ENCODE measurements around the gene CFAP52.

The CFAP52 gene

DNA sequence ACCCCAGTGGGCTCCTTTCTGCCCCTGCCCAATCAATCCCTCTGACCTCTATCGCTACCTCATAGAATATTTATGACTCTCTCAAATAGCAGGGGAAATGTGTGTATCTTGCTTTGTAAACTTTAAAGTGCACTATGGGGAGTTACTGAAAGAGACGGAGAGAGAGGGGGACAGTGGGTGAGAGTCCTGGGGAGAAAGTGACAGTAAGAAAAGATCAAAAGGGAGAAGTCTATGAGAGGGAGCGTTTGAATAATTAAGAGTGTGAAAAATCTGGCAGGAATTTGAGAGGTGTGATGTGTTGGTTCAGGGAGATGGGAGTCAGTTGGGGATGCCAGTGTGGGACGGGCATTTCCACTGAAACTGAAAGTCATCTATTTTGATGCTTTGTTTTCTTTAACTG is 101.5 kb downstream of the CFAP52 start:
- in situ Hi-C loops (cut with MboI; ENCODE audit: low sequenced_read_pairs, unreplicated experiment): no loop called here
- TF ChIP-seq, protein P1, sequence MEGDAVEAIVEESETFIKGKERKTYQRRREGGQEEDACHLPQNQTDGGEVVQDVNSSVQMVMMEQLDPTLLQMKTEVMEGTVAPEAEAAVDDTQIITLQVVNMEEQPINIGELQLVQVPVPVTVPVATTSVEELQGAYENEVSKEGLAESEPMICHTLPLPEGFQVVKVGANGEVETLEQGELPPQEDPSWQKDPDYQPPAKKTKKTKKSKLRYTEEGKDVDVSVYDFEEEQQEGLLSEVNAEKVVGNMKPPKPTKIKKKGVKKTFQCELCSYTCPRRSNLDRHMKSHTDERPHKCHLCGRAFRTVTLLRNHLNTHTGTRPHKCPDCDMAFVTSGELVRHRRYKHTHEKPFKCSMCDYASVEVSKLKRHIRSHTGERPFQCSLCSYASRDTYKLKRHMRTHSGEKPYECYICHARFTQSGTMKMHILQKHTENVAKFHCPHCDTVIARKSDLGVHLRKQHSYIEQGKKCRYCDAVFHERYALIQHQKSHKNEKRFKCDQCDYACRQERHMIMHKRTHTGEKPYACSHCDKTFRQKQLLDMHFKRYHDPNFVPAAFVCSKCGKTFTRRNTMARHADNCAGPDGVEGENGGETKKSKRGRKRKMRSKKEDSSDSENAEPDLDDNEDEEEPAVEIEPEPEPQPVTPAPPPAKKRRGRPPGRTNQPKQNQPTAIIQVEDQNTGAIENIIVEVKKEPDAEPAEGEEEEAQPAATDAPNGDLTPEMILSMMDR (IDR thresholded peaks at IDR 0.05; ENCODE audit: borderline replicate concordance, control extremely low read depth, extremely low read depth, insufficient read depth, missing control alignments): no peak
- no peak for DNase-seq (ENCODE audit: low spot score)

DNA sequence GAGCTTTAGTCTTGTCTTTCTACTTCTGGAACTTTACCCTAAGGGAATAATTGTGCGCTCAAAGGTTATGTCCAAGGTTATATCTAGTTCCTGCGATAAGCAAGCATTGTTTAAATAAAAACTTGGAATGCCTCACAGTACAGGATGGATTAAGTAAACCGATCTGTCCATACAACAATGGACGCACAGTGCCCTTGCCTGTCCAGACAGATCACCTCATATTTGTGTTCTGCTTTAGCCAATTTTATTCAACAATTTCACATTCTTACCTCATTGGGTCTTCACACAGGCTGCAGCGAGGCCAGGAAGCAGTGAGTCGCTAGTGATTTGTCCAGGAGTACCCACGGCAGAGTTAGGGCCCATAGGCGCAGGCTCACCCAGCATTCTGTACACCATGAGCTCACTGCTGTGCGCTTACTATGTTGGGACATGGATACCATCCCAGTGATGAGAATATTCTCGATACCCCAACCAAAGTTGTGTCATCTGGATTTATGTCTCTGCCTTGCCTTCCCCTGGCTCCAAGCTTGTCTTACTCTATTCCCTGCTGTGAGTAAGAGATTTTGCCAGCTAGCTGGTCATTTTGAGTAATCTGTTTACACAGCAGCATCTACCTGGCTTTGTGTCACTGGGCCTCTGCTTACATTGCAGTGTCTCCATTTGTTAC is 108.6 kb downstream of the CFAP52 start:
- TF ChIP-seq, protein P1 (IDR thresholded peaks at IDR 0.05; ENCODE audit: borderline replicate concordance, control extremely low read depth, extremely low read depth, insufficient read depth, missing control alignments): no peak
- no peak for DNase-seq (ENCODE audit: low spot score)
- in situ Hi-C loops (cut with MboI; ENCODE audit: low sequenced_read_pairs, unreplicated experiment): no loop called here

All from GM13976 (cell line).